ENCODE data around the gene ERF. TPM values are rescaled to one million over a fixed set of nuclear protein-coding genes. Genes with fewer than 3 reads are reported as not detected.

Gene ERF
- total and polyA plus RNA-seq, 10 of the 15 experiments (the other 5 are each of a cell fraction or from before 2014, with no cell fraction given): 0.02 to 51.8 (median 14.4) TPM

DNA sequence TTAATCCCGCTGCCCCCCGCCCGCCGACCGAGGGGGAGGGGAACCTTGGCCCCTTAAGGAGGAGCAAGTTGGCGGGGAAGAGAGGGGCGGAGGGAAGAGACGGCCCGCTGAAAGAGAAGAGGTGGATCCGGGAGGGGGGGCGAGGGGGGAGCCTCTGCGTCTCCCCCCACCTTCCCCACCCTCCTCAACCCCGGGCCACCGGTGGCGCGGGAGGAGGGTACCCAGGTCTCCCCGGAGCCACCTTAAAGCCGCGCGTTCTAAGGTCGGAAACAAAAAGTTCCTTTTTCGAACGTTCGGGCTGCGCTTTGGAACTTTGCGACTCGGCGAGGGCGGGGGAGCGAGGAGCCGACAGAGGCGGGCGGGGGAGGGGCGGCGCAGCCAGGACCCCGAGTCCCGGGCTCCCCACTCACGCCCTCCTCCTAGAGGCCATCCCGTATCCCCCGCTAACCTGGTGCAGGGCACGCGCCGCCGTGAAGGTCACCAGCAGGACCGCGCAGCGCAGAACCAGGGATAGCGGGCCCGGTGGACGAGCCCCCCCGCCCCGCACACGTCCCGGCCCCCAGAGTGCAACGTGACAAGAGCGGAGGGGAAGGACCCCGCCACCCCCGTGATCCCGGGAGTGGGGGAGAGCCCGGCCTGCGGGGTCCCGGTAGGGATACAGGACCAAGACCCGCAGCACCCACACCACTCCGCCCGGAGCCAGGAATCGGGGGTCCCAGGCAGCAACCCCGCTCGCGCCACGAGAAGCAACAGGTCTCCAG lies 659 bp downstream of the ERF start (continued):
- no peak for TF ChIP-seq TAF1 (IDR thresholded peaks at IDR 0.05; ENCODE audit: borderline replicate concordance, low read depth, low read length)
- TF ChIP-seq RCOR1 (conservative IDR thresholded peaks at IDR 0.05; ENCODE audit: low read depth, low read length): no peak
- TF ChIP-seq, protein P1, sequence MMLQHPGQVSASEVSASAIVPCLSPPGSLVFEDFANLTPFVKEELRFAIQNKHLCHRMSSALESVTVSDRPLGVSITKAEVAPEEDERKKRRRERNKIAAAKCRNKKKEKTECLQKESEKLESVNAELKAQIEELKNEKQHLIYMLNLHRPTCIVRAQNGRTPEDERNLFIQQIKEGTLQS (IDR thresholded peaks at IDR 0.05; ENCODE audit: borderline replicate concordance, extremely low read depth, low read depth, low read length): no peak
- no peak for TF ChIP-seq PAX5 (IDR thresholded peaks at IDR 0.05; ENCODE audit: borderline replicate concordance, low read depth, low read length)

DNA sequence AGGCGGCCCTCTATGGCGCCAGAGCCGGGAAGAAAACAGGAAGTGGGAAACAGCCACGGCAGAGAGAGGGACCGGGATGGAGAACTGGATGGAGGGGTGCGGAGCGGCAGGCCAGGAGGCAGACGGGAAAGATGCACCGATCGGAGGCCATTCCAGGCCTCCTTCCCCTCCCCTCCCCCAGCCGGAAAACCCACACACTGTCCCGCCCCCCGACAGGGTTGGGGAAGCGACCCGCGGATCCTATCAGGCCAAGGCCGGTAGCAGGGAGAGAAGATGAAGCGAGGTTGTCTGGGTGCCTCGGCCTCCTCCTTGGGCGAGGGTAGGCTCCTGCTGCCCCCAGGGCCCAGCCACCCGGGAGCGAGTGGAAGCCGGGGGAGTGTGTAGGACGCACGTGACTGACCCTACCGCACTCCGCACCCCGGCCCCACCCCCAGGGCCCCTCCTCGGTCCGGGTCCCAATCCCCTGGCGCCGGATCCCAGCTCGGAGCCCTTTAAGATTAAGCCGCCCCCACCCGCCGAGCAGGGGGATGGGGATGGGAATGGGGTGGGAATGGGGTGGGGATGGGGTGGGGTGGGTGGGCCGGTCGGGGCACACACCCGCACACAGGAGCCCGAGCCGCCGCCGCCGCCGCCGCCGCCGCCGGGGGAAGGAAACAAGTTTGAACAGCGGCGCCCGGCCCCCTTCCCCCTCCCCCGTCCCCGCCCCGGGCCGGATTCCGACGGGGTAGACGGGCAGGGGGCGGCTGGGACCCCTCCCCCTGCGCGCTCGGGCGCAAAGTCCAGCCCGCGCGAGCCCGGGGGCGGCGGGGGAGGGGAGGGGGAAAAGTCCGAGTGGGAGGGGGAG lies 1.5 kb downstream of the ERF start:
- Histone ChIP-seq H3K4me2 (ENCODE audit: control insufficient read depth, insufficient read depth) (peak overlapping the region; percentile 91), H3K9ac (ENCODE audit: control insufficient read depth, insufficient read depth, low read length) (peak overlapping the region; percentile 94), H3K27ac (ENCODE audit: control insufficient read depth, insufficient read depth) (peak overlapping the region; percentile 94), H3K27me3 (replicated peaks in 1 of 2; ENCODE audit: control insufficient read depth in 2 of 2, insufficient read depth in 2 of 2, low read length in 1 of 2) (no peaks in the 10 kb centered on the region), H3K9me3 (replicated peaks; ENCODE audit: control insufficient read depth, insufficient read depth, low read length) (no peaks in the 10 kb centered on the region), H2AFZ (ENCODE audit: control insufficient read depth, low read depth, low read length) (peak overlapping the region; percentile 56), H3K36me3 (ENCODE audit: control insufficient read depth in 2 of 2, insufficient read depth in 2 of 2, low read length in 1 of 2) (peaks cover 0 to 7% of the 10 kb centered on the region in 2 experiments; a peak in 2 of 4 replicates), H4K20me1 (ENCODE audit: control insufficient read depth, insufficient read depth) (no peaks in the 10 kb centered on the region), H3K4me1 (ENCODE audit: control insufficient read depth, insufficient read depth, low read length) (peaks cover 16% of the 10 kb centered on the region), H3K79me2 (ENCODE audit: control insufficient read depth, insufficient read depth, low read length) (peaks cover 43% of the 10 kb centered on the region), H3K4me3 (peak overlapping the region; percentile 99)
- ATAC-seq (peak; percentile 48), FAIRE-seq (no peak), DNase-seq (ENCODE audit: low read depth, low spot score) (no peak)
- no TSS peak for BruUV-seq (replicated peaks)
- in situ Hi-C loops (cut with MboI) (no loop called here), intact Hi-C loops (cut with micrococcal nuclease; ENCODE audit: unreplicated experiment) (no loop called here)
- POLR2A ChIA-PET: no interaction called here
- RAD21 ChIA-PET (ENCODE audit: unreplicated experiment): no interaction called here
- SMC1A ChIA-PET (ENCODE audit: uncharacterized antibody, unreplicated experiment): no interaction called here
- CTCF ChIA-PET: no interaction called here
- 2% methylated on average over 27 of the region's 71 CpGs for WGBS (ENCODE audit: insufficient coverage, insufficient replicate concordance, low lambda C conversion rate, missing lambda C conversion rate)
- TF ChIP-seq MYC (IDR thresholded peaks at IDR 0.05; ENCODE audit: insufficient read depth, insufficient read length, insufficient replicate concordance, low read length, severe bottlenecking) (no peak), MTA2 (IDR thresholded peaks at IDR 0.05; ENCODE audit: low read depth) (no peak), GABPA (IDR thresholded peaks at IDR 0.05; ENCODE audit: low read depth) (no peak), ZNF217 (IDR thresholded peaks at IDR 0.05) (no peak), YBX1 (IDR thresholded peaks at IDR 0.05) (no peak), SUZ12 (IDR thresholded peaks at IDR 0.05; ENCODE audit: unreplicated experiment) (no peak), RELA (IDR thresholded peaks at IDR 0.05; ENCODE audit: borderline replicate concordance, partially characterized antibody) (no peak), ZBED1 (IDR thresholded peaks at IDR 0.05; ENCODE audit: borderline replicate concordance) (no peak), MYB (IDR thresholded peaks at IDR 0.05; ENCODE audit: borderline replicate concordance, low read depth, low read length) (no peak), FOS (IDR thresholded peaks at IDR 0.05; ENCODE audit: borderline replicate concordance, extremely low read depth, insufficient read length) (no peak), SPI1 (IDR thresholded peaks at IDR 0.05; ENCODE audit: borderline replicate concordance, insufficient read depth, low read depth, low read length) (peak; percentile 88), KAT2A (conservative IDR thresholded peaks at IDR 0.05; ENCODE audit: control insufficient read depth, low read depth, low read length) (no peak), YY1 (IDR thresholded peaks at IDR 0.05; ENCODE audit: low read depth, low read length) (0 out of 2 replicates have a peak, but pooled peaks have one; percentile 53), NR2C1 (IDR thresholded peaks at IDR 0.05) (no peak), JUND (IDR thresholded peaks at IDR 0.05; ENCODE audit: low read depth, low read length) (no peak), BHLHE40 (IDR thresholded peaks at IDR 0.05; ENCODE audit: borderline replicate concordance in 1 of 2, low read depth in 2 of 2, low read length in 1 of 2) (peak; percentile 73 to 92), SUPT20H (IDR thresholded peaks at IDR 0.05; ENCODE audit: borderline replicate concordance, control insufficient read depth, low read depth, low read length) (no peak), CBFB (IDR thresholded peaks at IDR 0.05; ENCODE audit: low read depth) (0 out of 2 replicates have a peak, but pooled peaks have one; percentile 40), IKZF2 (IDR thresholded peaks at IDR 0.05) (peak; percentile 75 to 76)
